Activated naive CD4-positive, alpha-beta T cell treated with Interleukin-2 at 50 U/mL for 16 hours (primary cell): ENCODE data around the gene RPS13.
"Not testable (repeated sequence)": the region's sequence is repeated elsewhere in the genome, so short reads cannot be mapped to it uniquely, and the experiment has no call there.

ENCODE experiments used
- DNase-seq: peaks from one replicate; pipeline ENCODE4 v3.0.0-alpha.2; 2020

Gene RPS13

DNA sequence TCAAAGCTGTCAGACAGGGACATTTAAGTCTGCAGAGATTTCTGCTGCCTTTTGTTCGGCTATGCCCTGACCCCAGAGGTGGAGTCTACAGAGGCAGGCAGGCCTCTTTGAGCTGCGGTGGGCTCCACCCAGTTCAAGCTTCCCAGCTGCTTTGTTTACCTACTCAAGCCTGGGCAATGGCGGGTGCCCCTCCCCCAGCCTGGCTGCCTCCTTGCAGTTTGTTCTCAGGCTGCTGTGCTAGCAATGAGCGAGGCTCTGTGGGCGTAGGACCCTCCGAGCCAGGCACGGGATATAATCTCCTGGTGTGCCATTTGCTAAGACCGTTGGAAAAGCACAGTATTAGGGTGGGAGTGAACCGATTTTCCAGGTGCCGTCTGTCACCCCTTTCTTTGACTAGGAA lies 43.4 kb downstream of the RPS13 start:
- DNase-seq: not testable (repeated sequence)

DNA sequence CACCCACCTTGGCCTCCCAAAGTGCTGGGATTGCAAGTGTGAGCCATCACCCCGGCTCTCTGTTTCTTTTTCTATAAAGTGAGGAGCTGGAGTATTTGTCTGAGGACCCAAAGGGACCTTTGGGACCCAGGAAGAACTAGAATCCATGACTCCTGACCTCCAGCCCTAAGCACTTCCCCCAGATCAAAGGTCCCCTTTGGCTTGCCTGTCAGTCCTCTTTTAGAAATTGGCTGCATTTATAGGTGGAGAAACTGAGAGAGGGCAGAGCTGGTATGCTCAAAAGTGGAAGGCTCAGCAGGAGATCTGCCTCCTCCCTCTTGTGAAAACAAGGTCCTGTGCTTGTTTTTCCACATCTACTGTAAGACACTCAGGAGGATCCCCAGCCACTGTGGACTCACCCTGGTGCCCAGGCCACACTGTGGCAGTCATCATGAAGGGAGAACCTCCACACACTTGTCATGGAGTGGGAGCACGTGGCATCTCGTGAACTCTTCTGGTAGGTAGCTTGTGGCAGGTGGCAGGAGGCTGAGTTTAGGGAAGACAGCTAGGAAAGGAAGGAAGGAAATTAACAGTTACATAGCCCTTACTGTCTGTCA lies 50.9 kb downstream of the RPS13 start:
- DNase-seq: no peak

DNA sequence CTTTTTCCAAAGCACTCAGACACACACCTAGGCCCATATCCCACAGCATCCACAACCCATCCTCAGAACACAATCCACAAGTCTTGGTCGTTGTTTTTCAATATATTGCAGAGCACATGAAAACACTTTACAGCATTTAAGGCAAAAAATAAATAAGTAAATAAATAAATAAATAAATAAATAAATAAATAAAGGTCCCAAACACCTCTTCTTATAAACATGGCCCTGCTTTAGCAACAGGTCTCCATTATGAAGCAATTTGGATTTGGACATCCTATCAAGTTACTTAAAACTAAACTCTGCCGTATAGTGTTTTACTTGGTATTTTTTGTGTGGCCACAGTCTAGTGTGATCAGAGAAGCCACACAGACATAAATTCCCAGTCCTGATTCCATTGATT lies 52.5 kb downstream of the RPS13 start:
- DNase-seq: no peak
